ENCODE results near the gene HOXD9. TPM values are rescaled to one million over a fixed set of nuclear protein-coding genes. Genes with fewer than 3 reads are reported as not detected.

Gene HOXD9
- polyA plus RNA-seq, 2 donors: 0.99 to 2.4 TPM

DNA sequence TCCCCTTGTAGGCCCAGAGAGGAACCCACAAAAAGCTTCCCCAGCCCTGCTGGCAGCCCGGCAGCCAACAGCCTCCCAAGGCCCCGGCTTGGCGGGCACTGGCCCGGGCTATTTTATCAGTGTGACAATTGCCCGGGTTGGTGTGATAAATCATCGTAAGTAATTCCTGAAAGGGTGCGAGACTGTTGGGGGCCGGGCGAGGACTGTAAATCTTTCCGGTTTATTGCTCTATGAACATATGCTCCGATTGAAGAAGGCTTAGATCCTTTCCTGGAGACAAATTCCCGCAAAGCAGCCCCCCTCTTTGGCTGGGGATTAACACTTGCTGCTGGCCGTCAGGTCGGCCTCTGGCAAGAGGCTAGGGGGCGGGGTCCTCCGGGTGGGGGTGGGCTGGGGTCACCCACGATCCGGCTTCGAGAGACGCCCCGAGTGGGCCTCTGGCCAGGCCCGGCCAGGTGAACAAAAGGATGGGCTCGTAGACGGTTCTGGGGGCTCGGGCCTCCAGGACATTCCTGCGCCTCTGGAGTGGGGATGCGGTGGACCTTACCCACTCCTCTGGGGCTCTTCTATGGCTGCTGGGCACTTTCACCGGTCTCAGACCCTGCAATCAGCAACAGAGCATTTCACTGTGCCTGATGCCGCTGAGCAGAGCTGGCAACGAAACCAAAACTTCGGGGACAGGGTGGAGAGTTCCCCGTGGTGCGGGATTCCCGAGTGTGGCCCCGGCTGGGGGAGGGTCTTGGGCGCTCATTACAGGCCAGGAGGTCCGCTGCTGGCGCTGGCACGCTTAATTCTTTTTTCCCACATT, 36.5 kb downstream of the HOXD9 start:
- 17 to 19% methylated on average over 39 of the region's 39 CpGs for WGBS, 2 donors
- H3K36me3 ChIP-seq (ENCODE audit: control insufficient read depth in 2 of 2, insufficient read depth in 2 of 2, low read length in 1 of 2): no peaks in the 10 kb centered on the region
- peaks cover 3 to 9% of the 10 kb centered on the region in 2 donors for H3K4me1 ChIP-seq (ENCODE audit: control insufficient read depth in 2 of 2, insufficient read depth in 2 of 2, low read length in 1 of 2)
- peaks cover 12 to 70% of the 10 kb centered on the region in 2 donors for H3K27me3 ChIP-seq (ENCODE audit: control insufficient read depth in 1 of 2, insufficient read depth in 2 of 2, low read length in 2 of 2)
- H3K4me3 ChIP-seq (ENCODE audit: low read depth in 1 of 2, low read length in 2 of 2): no peak overlapping the region
- H3K27ac ChIP-seq (ENCODE audit: low read depth in 2 of 2, low read length in 1 of 2): no peak overlapping the region
- peaks cover 0 to 6% of the 10 kb centered on the region in 2 donors for H3K9me3 ChIP-seq (ENCODE audit: control insufficient read depth in 2 of 2, insufficient read depth in 1 of 2, low read depth in 1 of 2, low read length in 1 of 2)

GRCh38 chr2:176159663-176160250, 37.2 kb downstream of the HOXD9 start:
- Histone ChIP-seq H3K4me1 (ENCODE audit: control insufficient read depth in 2 of 2, insufficient read depth in 2 of 2, low read length in 1 of 2) (peaks cover 3 to 9% of the 10 kb centered on the region in 2 donors), H3K27ac (ENCODE audit: low read depth in 2 of 2, low read length in 1 of 2) (no peak overlapping the region), H3K4me3 (ENCODE audit: low read depth in 1 of 2, low read length in 2 of 2) (no peak overlapping the region), H3K9me3 (ENCODE audit: control insufficient read depth in 2 of 2, insufficient read depth in 1 of 2, low read depth in 1 of 2, low read length in 1 of 2) (peaks cover 0 to 11% of the 10 kb centered on the region in 2 donors), H3K36me3 (ENCODE audit: control insufficient read depth in 2 of 2, insufficient read depth in 2 of 2, low read length in 1 of 2) (no peaks in the 10 kb centered on the region), H3K27me3 (ENCODE audit: control insufficient read depth in 1 of 2, insufficient read depth in 2 of 2, low read length in 2 of 2) (peaks cover 17 to 77% of the 10 kb centered on the region in 2 donors)
- 11 to 16% methylated on average over 44 of the region's 44 CpGs for WGBS, 2 donors

GRCh38 chr2:176160251-176160985, 37.9 kb downstream of the HOXD9 start:
- peaks cover 5 to 12% of the 10 kb centered on the region in 2 donors for H3K4me1 ChIP-seq (ENCODE audit: control insufficient read depth in 2 of 2, insufficient read depth in 2 of 2, low read length in 1 of 2)
- H3K9me3 ChIP-seq (ENCODE audit: control insufficient read depth in 2 of 2, insufficient read depth in 1 of 2, low read depth in 1 of 2, low read length in 1 of 2): peaks cover 0 to 12% of the 10 kb centered on the region in 2 donors
- H3K27me3 ChIP-seq (ENCODE audit: control insufficient read depth in 1 of 2, insufficient read depth in 2 of 2, low read length in 2 of 2): peaks cover 17 to 84% of the 10 kb centered on the region in 2 donors
- 12 to 20% methylated on average over 50 of the region's 50 CpGs for WGBS, 2 donors
- H3K36me3 ChIP-seq (ENCODE audit: control insufficient read depth in 2 of 2, insufficient read depth in 2 of 2, low read length in 1 of 2): no peaks in the 10 kb centered on the region
- no peak overlapping the region for H3K4me3 ChIP-seq (ENCODE audit: low read depth in 1 of 2, low read length in 2 of 2)
- no peak overlapping the region for H3K27ac ChIP-seq (ENCODE audit: low read depth in 2 of 2, low read length in 1 of 2)

DNA sequence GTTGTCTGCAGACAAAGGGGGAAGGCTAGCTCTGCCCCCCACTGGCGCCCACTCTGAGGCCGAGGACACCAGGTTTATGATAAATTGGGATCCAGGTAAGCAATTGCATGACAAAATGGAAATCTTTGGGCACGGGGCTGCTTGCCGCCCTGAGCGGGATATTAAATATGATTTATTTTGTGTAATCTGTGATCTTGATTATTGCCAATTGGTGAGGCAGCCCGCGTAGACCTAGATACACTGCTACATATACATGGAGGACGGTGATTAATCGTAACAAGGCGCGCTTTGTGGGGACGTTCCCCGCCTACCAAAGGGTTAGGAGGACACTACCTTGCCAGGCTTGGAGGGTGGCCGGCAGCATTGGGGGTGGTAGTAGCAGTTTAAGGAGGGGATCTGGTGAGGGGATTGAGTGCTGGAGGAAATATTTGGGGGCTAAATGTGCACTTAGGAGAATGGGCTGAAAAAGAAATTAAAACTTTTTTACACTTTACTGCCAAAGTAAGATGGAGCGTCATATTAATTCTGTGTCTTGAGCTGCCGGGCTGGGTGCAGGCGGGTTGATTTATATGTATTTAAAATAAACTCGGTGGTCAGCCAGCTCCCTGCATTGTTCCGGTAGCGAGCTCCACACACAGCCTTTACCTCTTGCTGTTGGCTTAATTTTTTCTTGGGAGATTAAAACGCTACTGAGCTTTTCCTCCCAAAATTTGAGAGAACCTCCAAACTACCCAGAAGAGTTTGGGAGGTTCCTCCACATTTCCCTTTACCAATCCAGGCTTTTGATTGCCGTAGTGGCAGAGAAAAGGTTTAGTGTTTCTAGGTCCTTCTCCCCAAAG, 38.7 kb downstream of the HOXD9 start:
- Histone ChIP-seq H3K4me1 (ENCODE audit: control insufficient read depth in 2 of 2, insufficient read depth in 2 of 2, low read length in 1 of 2) (peaks cover 5 to 12% of the 10 kb centered on the region in 2 donors), H3K27ac (ENCODE audit: low read depth in 2 of 2, low read length in 1 of 2) (no peak overlapping the region), H3K4me3 (ENCODE audit: low read depth in 1 of 2, low read length in 2 of 2) (no peak overlapping the region), H3K9me3 (ENCODE audit: control insufficient read depth in 2 of 2, insufficient read depth in 1 of 2, low read depth in 1 of 2, low read length in 1 of 2) (peaks cover 0 to 13% of the 10 kb centered on the region in 2 donors), H3K27me3 (ENCODE audit: control insufficient read depth in 1 of 2, insufficient read depth in 2 of 2, low read length in 2 of 2) (peaks cover 17 to 87% of the 10 kb centered on the region in 2 donors), H3K36me3 (ENCODE audit: control insufficient read depth in 2 of 2, insufficient read depth in 2 of 2, low read length in 1 of 2) (no peaks in the 10 kb centered on the region)
- 19 to 26% methylated on average over 22 of the region's 22 CpGs for whole genome bisulfite sequencing, 2 donors

GRCh38 chr2:176161825-176162626, 39.5 kb downstream of the HOXD9 start:
- Histone ChIP-seq H3K36me3 (ENCODE audit: control insufficient read depth in 2 of 2, insufficient read depth in 2 of 2, low read length in 1 of 2) (no peaks in the 10 kb centered on the region), H3K27ac (ENCODE audit: low read depth in 2 of 2, low read length in 1 of 2) (no peak overlapping the region), H3K4me1 (ENCODE audit: control insufficient read depth in 2 of 2, insufficient read depth in 2 of 2, low read length in 1 of 2) (peaks cover 5 to 12% of the 10 kb centered on the region in 2 donors), H3K27me3 (ENCODE audit: control insufficient read depth in 1 of 2, insufficient read depth in 2 of 2, low read length in 2 of 2) (peaks cover 17 to 78% of the 10 kb centered on the region in 2 donors), H3K4me3 (ENCODE audit: low read depth in 1 of 2, low read length in 2 of 2) (no peak overlapping the region), H3K9me3 (ENCODE audit: control insufficient read depth in 2 of 2, insufficient read depth in 1 of 2, low read depth in 1 of 2, low read length in 1 of 2) (peaks cover 0 to 14% of the 10 kb centered on the region in 2 donors)
- WGBS, 2 donors: 9 to 13% methylated on average over 22 of the region's 22 CpGs

DNA sequence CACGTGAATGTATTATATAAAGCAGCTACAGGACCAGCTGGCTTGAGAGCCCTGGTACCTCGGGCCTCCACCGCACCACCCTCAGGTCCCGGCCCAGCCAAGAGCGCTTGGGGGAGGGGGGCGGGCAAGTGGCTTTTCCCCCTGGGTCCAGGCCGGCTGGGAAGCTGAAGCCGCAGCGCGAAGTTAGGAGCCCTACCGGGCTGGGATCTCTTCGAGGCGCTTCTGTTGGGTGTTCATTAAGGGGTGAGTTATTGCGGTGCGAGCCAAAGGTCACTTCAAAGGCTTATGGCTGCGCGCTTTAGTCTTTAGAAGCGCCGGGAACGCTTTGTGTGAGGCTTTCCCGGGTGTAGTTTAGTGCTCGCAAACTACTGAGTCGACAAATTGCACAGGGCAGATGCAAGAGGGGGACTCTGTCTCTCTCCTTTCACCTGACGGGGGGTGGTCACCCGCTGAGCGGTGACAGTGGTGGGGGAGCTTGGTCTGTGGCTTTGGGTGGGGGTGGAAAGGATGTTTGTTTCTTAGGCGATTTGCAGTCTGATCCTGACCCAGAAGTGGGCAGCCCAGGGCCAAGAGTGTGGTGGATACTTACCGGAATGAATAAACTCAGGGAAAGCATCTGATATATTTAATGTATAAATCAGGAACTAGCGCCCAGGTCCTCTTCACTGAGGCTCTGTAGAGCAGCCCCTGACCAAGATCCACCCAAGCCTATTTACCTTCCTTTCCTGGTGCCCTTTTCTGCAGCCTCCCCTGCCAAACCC, 40.6 kb downstream of the HOXD9 start:
- H3K27ac ChIP-seq (ENCODE audit: low read depth in 2 of 2, low read length in 1 of 2): no peak overlapping the region
- peaks cover 0 to 14% of the 10 kb centered on the region in 2 donors for H3K9me3 ChIP-seq (ENCODE audit: control insufficient read depth in 2 of 2, insufficient read depth in 1 of 2, low read depth in 1 of 2, low read length in 1 of 2)
- peaks cover 5 to 12% of the 10 kb centered on the region in 2 donors for H3K4me1 ChIP-seq (ENCODE audit: control insufficient read depth in 2 of 2, insufficient read depth in 2 of 2, low read length in 1 of 2)
- no peak overlapping the region for H3K4me3 ChIP-seq (ENCODE audit: low read depth in 1 of 2, low read length in 2 of 2)
- H3K36me3 ChIP-seq (ENCODE audit: control insufficient read depth in 2 of 2, insufficient read depth in 2 of 2, low read length in 1 of 2): no peaks in the 10 kb centered on the region
- 12 to 18% methylated on average over 29 of the region's 29 CpGs for WGBS, 2 donors
- H3K27me3 ChIP-seq (ENCODE audit: control insufficient read depth in 1 of 2, insufficient read depth in 2 of 2, low read length in 2 of 2): peaks cover 17 to 69% of the 10 kb centered on the region in 2 donors

DNA sequence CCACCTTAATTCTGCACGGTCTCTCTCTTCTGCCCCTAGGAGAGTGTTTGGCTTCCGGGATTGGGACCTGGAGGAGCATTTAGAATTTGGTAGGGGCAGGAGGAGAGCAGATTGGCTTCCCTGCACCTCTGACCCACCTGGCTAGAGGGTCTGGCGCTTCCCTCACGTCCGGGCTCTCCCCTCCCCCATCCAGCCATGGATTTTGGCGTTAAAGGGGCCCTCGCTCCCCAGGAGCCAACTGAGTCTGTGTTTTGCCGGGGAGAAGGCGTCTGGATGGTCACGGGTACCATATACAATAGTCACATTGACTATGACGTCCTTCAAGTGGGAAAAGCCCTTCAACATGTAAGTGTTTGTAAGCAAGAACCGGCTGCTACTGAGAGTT, 41.1 kb downstream of the HOXD9 start:
- 21 to 23% methylated on average over 12 of the region's 12 CpGs for WGBS, 2 donors

GRCh38 chr2:176164201-176164600, 41.7 kb downstream of the HOXD9 start:
- 25 to 30% methylated on average over 13 of the region's 13 CpGs for WGBS, 2 donors
- Histone ChIP-seq H3K27me3 (ENCODE audit: control insufficient read depth in 1 of 2, insufficient read depth in 2 of 2, low read length in 2 of 2) (peaks cover 17 to 62% of the 10 kb centered on the region in 2 donors), H3K4me1 (ENCODE audit: control insufficient read depth in 2 of 2, insufficient read depth in 2 of 2, low read length in 1 of 2) (peaks cover 5 to 12% of the 10 kb centered on the region in 2 donors), H3K4me3 (ENCODE audit: low read depth in 1 of 2, low read length in 2 of 2) (no peak overlapping the region), H3K9me3 (ENCODE audit: control insufficient read depth in 2 of 2, insufficient read depth in 1 of 2, low read depth in 1 of 2, low read length in 1 of 2) (peaks cover 0 to 14% of the 10 kb centered on the region in 2 donors), H3K27ac (ENCODE audit: low read depth in 2 of 2, low read length in 1 of 2) (no peak overlapping the region), H3K36me3 (ENCODE audit: control insufficient read depth in 2 of 2, insufficient read depth in 2 of 2, low read length in 1 of 2) (no peaks in the 10 kb centered on the region)

More for the DNA sequence above, 41.1 kb downstream of the HOXD9 start:
- no peaks in the 10 kb centered on the region for H3K36me3 ChIP-seq (ENCODE audit: control insufficient read depth in 2 of 2, insufficient read depth in 2 of 2, low read length in 1 of 2)
- H3K4me1 ChIP-seq (ENCODE audit: control insufficient read depth in 2 of 2, insufficient read depth in 2 of 2, low read length in 1 of 2): peaks cover 5 to 12% of the 10 kb centered on the region in 2 donors
- peaks cover 0 to 14% of the 10 kb centered on the region in 2 donors for H3K9me3 ChIP-seq (ENCODE audit: control insufficient read depth in 2 of 2, insufficient read depth in 1 of 2, low read depth in 1 of 2, low read length in 1 of 2)
- H3K4me3 ChIP-seq (ENCODE audit: low read depth in 1 of 2, low read length in 2 of 2): no peak overlapping the region
- no peak overlapping the region for H3K27ac ChIP-seq (ENCODE audit: low read depth in 2 of 2, low read length in 1 of 2)
- H3K27me3 ChIP-seq (ENCODE audit: control insufficient read depth in 1 of 2, insufficient read depth in 2 of 2, low read length in 2 of 2): peaks cover 17 to 66% of the 10 kb centered on the region in 2 donors

Measured in esophagus (tissue), 2 donors.